ENCODE data around the gene EYA2. TPM values are rescaled to one million over a fixed set of nuclear protein-coding genes. Genes with fewer than 3 reads are reported as not detected.
A peak's percentile ranks its signal among the peaks of the same experiment; 100 is the strongest.

Gene EYA2
- total and polyA plus RNA-seq, 2 of the 4 experiments (the other 2 are of a cell fraction): 2.3 to 5.4 TPM

- no peak overlapping the region for H3K4me3 ChIP-seq (ENCODE audit: insufficient read depth, low read depth, low read length)
- H4K8ac ChIP-seq (ENCODE audit: low read depth in 2 of 2, low read length in 2 of 2): 0 out of 4 replicates have a peak overlapping the region, but pooled peaks of 1 of the 2 experiments have one; percentile 24
- TF ChIP-seq BHLHE40 (IDR thresholded peaks at IDR 0.05; ENCODE audit: low read depth, low read length): no peak
- TF ChIP-seq RAD21 (IDR thresholded peaks at IDR 0.05; ENCODE audit: low read length): peak; percentile 23
- peak; percentile 17; the same call in 1 of the 2 replicates for TF ChIP-seq MAZ (IDR thresholded peaks at IDR 0.05; ENCODE audit: borderline replicate concordance, low read depth, low read length)
- 0 out of 2 replicates have a peak overlapping the region, but pooled peaks have one; percentile 11 for H2BK120ac ChIP-seq (ENCODE audit: low read depth, low read length)
- DNase-seq: peak; percentile 39
- H3K18ac ChIP-seq (ENCODE audit: low read depth, low read length): no peak overlapping the region
- dilution Hi-C loops (cut with HindIII; ENCODE audit: low sequenced_read_pairs, unreplicated experiment): no loop called here
- H3K4ac ChIP-seq (ENCODE audit: low read depth, low read length): peak overlapping the region; percentile 66
- H4K20me1 ChIP-seq (ENCODE audit: insufficient read depth, low read length): peaks cover 3% of the 10 kb centered on the region; the same call in 1 of the 2 replicates
- peak overlapping the region; percentile 17; the same call in 1 of the 2 replicates for H3K14ac ChIP-seq (replicated peaks; ENCODE audit: low read depth, low read length)
- CTCF ChIA-PET: interaction anchor here (1.2 kb wide), 1 partner anchor 15 kb away, joined by 5 read pairs; no protein-coding TSS in a partner anchor
- H3K79me1 ChIP-seq (ENCODE audit: low read depth in 1 of 2, low read length in 2 of 2): peaks cover 3 to 19% of the 10 kb centered on the region in 2 experiments; a peak in 2 of 4 replicates
- no TSS peak for BruUV-seq (replicated peaks)
- peak overlapping the region; percentile 53; the same call in 1 of the 2 replicates for H4K5ac ChIP-seq (ENCODE audit: low read depth, low read length)
- H3K9me1 ChIP-seq (ENCODE audit: insufficient read depth, low read length): peaks cover 7% of the 10 kb centered on the region
- 52% methylated on average over 5 of the region's 11 CpGs; no CpG with 5 or more reads in 1 of the 2 experiments for WGBS, 2 experiments (ENCODE audit: extremely low coverage in 2 of 2, insufficient read length in 1 of 2)
- no peak for ATAC-seq (ENCODE audit: low read depth)
- POLR2A ChIA-PET (ENCODE audit: unreplicated experiment): no interaction called here
- peak overlapping the region; percentile 36 for H2AFZ ChIP-seq (replicated peaks; ENCODE audit: low read length, poor library complexity)
- no peaks in the 10 kb centered on the region for H3K27me3 ChIP-seq (ENCODE audit: control insufficient read depth, insufficient read depth, low read length)
- H2BK15ac ChIP-seq (ENCODE audit: low read depth, low read length): peak overlapping the region; percentile 4; the same call in 2 of the 3 replicates
- H2BK5ac ChIP-seq (ENCODE audit: low read depth, low read length, poor library complexity, severe bottlenecking): no peak overlapping the region
- no peak overlapping the region for H3K27ac ChIP-seq (ENCODE audit: insufficient read depth, low read length)
- H2AK5ac ChIP-seq (ENCODE audit: low read depth, low read length): peak overlapping the region; percentile 55; the same call in 1 of the 2 replicates
- H3K4me2 ChIP-seq (ENCODE audit: low read depth, low read length): no peak overlapping the region
- H2BK20ac ChIP-seq (ENCODE audit: low read depth, low read length): peak overlapping the region; percentile 67; the same call in 1 of the 2 replicates
- H3K9ac ChIP-seq (ENCODE audit: low read depth, low read length): no peak overlapping the region
- H4K91ac ChIP-seq (ENCODE audit: insufficient read depth, low read depth, low read length): peak overlapping the region; percentile 62; the same call in 1 of the 2 replicates
- no peaks in the 10 kb centered on the region for H3K36me3 ChIP-seq (ENCODE audit: control insufficient read depth, insufficient read depth, low read length)
- no peak overlapping the region for H3K56ac ChIP-seq (ENCODE audit: extremely low read depth, insufficient read depth, low read length)
- H2AK9ac ChIP-seq (replicated peaks; ENCODE audit: low read depth, low read length, poor library complexity): no peak overlapping the region
- no peaks in the 10 kb centered on the region for H3K9me3 ChIP-seq (ENCODE audit: control insufficient read depth, insufficient read depth, low read length)
- H3K4me1 ChIP-seq (ENCODE audit: control insufficient read depth, insufficient read depth, low read length): peaks cover 16% of the 10 kb centered on the region
- intact Hi-C loops (cut with micrococcal nuclease): no loop called here
- H3K23ac ChIP-seq (ENCODE audit: low read depth, low read length): no peak overlapping the region
- in situ Hi-C loops (cut with MboI; ENCODE audit: low sequenced_read_pairs): no loop called here
Observed at GRCh38 chr20:46962452-46963195, 68.0 kb downstream of the EYA2 start.

Data from IMR-90 (cell line).